ENCODE data around the gene OR4C3. TPM values are rescaled to one million over a fixed set of nuclear protein-coding genes. Genes with fewer than 3 reads are reported as not detected.
"Not testable (repeated sequence)": the region's sequence is repeated elsewhere in the genome, so short reads cannot be mapped to it uniquely, and the experiment has no call there.

OR4C3 gene
- polyA plus RNA-seq (2013, experiment 1 of 2) = not detected
- polyA plus RNA-seq (2013, experiment 2 of 2) = not detected

DNA sequence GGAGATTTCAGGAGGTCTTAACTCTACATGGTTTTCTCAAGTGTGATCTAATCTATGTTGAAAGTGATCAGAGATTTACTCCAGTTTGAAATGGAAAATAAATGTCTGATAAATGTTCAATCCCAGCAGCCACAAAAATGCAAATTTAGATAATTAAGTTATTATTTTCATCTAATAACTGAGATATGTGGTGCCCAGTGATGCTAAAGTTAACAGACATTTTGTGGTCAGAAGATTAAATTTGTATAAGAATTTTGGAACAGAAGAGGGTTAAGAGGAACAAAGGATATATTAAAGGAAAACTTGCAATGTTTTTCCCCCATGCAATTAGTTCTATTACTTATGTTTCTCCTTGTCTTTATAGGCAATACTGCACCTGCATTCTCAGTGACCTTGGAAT, at the start of gene OR4C3:
TSS of gene OR4C3 (plus strand) at position 301 of the 400 bp plus-strand sequence. CDS start 102 bp downstream, outside the sequence.
- H4K8ac ChIP-seq (ENCODE audit: low read depth, low read length); H3K18ac ChIP-seq (ENCODE audit: low read length); H3K27me3 ChIP-seq (ENCODE audit: control insufficient read depth in 3 of 3, insufficient read depth in 3 of 3, low read depth in 1 of 3, low read length in 3 of 3): not testable (repeated sequence)

DNA sequence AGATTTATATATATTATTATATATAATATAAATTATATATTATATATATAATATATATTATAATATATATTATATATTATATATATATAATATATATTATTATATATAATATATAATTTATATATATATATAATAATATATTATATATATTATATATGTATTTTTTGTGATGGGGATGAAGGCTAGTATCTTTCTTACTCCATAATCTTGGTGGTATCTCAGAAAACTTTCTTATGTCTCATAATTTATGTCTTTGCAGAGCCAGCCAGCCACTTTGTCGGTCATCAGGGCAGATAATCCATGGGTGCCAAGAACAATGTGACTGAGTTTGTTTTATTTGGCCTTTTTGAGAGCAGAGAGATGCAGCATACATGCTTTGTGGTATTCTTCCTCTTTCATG, 18.8 kb upstream of the OR4C3 start, which contains the start of gene OR4S1:
TSS of gene OR4S1 (plus strand) at position 301 of the 400 bp plus-strand sequence. CDS start at position 301, 0 bp downstream.
- H3K27ac ChIP-seq (replicated peaks; ENCODE audit: low read length) = no peak within 1 kb of the TSS
- no peak within 1 kb of the TSS for H2BK5ac ChIP-seq (ENCODE audit: low read length)
- DNase-seq (ENCODE audit: low spot score) = no peak
- H3K27me3 ChIP-seq (ENCODE audit: control insufficient read depth in 3 of 3, insufficient read depth in 3 of 3, low read depth in 1 of 3, low read length in 3 of 3) = peaks cover 0 to 2% (median 2%) of the 10 kb centered on the region in 3 experiments
- H2BK12ac ChIP-seq (ENCODE audit: low read length) = no peak within 1 kb of the TSS
- no peak within 1 kb of the TSS for H4K8ac ChIP-seq (ENCODE audit: low read depth, low read length)
- H3K14ac ChIP-seq (ENCODE audit: low read length) = no peak within 1 kb of the TSS
- no peak within 1 kb of the TSS for H4K91ac ChIP-seq (ENCODE audit: low read depth, low read length, poor library complexity)
- WGBS, 2 donors (ENCODE audit: extremely low coverage in 2 of 2, insufficient read length in 2 of 2, insufficient replicate concordance in 1 of 2) = no CpG with 5 or more reads among the region's 1 CpG
- H3K4me3 ChIP-seq (ENCODE audit: low read length in 2 of 2) = peak within 1 kb of the TSS in 1 of 2 donors; percentile 33
- H3K4me1 ChIP-seq (ENCODE audit: control insufficient read depth in 2 of 2, insufficient read depth in 1 of 2, low read depth in 1 of 2, low read length in 2 of 2) = no peaks in the 10 kb centered on the region
- H3K4ac ChIP-seq (ENCODE audit: low read length) = no peak within 1 kb of the TSS
- peaks cover 0 to 1% of the 10 kb centered on the region in 2 donors for H3K36me3 ChIP-seq (replicated peaks in 1 of 2; ENCODE audit: control insufficient read depth in 2 of 2, insufficient read depth in 2 of 2, low read length in 2 of 2)
- H3K18ac ChIP-seq (ENCODE audit: low read length) = no peak within 1 kb of the TSS
- no peak within 1 kb of the TSS for H2AFZ ChIP-seq (ENCODE audit: low read length)
- H3K9me3 ChIP-seq (replicated peaks in 1 of 2; ENCODE audit: control insufficient read depth in 2 of 2, insufficient read depth in 1 of 2, low read depth in 1 of 2, low read length in 2 of 2) = peaks cover 0 to 21% of the 10 kb centered on the region in 2 donors
- no peak within 1 kb of the TSS for H2AK5ac ChIP-seq (ENCODE audit: low read depth, low read length)
- no peaks in the 10 kb centered on the region for H3K79me1 ChIP-seq (ENCODE audit: low read depth, low read length)
- no peak within 1 kb of the TSS for H2BK120ac ChIP-seq (ENCODE audit: low read depth, low read length)
- H3K4me2 ChIP-seq (ENCODE audit: insufficient read depth, low read length, poor library complexity, severe bottlenecking) = no peak within 1 kb of the TSS
- H3K23ac ChIP-seq (ENCODE audit: low read depth, low read length, poor library complexity) = no peak within 1 kb of the TSS
- H2BK15ac ChIP-seq (ENCODE audit: low read length) = no peak within 1 kb of the TSS
- H3K9ac ChIP-seq (ENCODE audit: low read depth, low read length, poor library complexity) = no peak within 1 kb of the TSS

More for the DNA sequence above, at the start of gene OR4C3:
- H3K9ac ChIP-seq (ENCODE audit: low read depth, low read length, poor library complexity); H3K27ac ChIP-seq (replicated peaks; ENCODE audit: low read length); H3K79me1 ChIP-seq (ENCODE audit: low read depth, low read length); H3K14ac ChIP-seq (ENCODE audit: low read length); H3K23ac ChIP-seq (ENCODE audit: low read depth, low read length, poor library complexity); H2BK15ac ChIP-seq (ENCODE audit: low read length); H3K4me1 ChIP-seq (ENCODE audit: control insufficient read depth in 2 of 2, insufficient read depth in 1 of 2, low read depth in 1 of 2, low read length in 2 of 2); H3K9me3 ChIP-seq (replicated peaks in 1 of 2; ENCODE audit: control insufficient read depth in 2 of 2, insufficient read depth in 1 of 2, low read depth in 1 of 2, low read length in 2 of 2); H3K36me3 ChIP-seq (replicated peaks in 1 of 2; ENCODE audit: control insufficient read depth in 2 of 2, insufficient read depth in 2 of 2, low read length in 2 of 2); H2AFZ ChIP-seq (ENCODE audit: low read length); H2BK120ac ChIP-seq (ENCODE audit: low read depth, low read length); H3K4me3 ChIP-seq (ENCODE audit: low read length in 2 of 2); H3K4ac ChIP-seq (ENCODE audit: low read length); H2BK5ac ChIP-seq (ENCODE audit: low read length); H2BK12ac ChIP-seq (ENCODE audit: low read length); H3K4me2 ChIP-seq (ENCODE audit: insufficient read depth, low read length, poor library complexity, severe bottlenecking); H4K91ac ChIP-seq (ENCODE audit: low read depth, low read length, poor library complexity); DNase-seq (ENCODE audit: low spot score); H2AK5ac ChIP-seq (ENCODE audit: low read depth, low read length): not testable (repeated sequence)

DNA sequence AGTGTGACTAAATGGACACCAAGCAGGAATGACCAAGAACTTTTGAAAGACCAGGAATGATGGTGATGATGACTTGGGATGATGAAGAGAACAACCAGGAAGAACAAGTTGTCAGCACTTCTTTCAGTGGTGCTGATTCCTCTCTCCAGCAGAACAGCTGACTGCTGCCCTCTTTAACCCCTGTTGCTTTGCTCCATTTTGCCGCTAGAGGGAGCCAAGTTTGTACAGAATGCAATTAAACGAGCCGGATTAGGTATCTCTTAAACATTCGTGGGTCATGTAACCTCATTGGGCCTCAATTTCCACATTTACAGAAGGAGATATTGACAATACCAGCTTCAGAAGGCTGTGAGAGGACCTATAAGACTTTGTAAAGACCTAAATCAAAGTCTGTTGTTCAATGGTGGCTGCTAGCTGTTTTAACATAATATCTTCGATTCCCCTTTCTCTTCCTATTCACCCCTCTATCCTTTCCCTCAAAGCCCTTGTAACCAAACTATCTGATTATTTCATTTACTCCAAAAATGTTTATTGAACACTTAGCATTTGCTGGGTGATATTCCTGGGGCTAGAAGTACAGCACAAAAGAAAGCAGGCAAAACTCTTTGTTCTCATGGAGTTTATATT, 16.8 kb upstream of the OR4C3 start:
- Histone ChIP-seq H2BK15ac (ENCODE audit: low read length) (no peak overlapping the region), H3K4me1 (ENCODE audit: control insufficient read depth in 2 of 2, insufficient read depth in 1 of 2, low read depth in 1 of 2, low read length in 2 of 2) (no peaks in the 10 kb centered on the region), H2BK12ac (ENCODE audit: low read length) (no peak overlapping the region), H4K8ac (ENCODE audit: low read depth, low read length) (no peak overlapping the region), H3K36me3 (replicated peaks in 1 of 2; ENCODE audit: control insufficient read depth in 2 of 2, insufficient read depth in 2 of 2, low read length in 2 of 2) (peaks cover 0 to 1% of the 10 kb centered on the region in 2 donors), H2AK5ac (ENCODE audit: low read depth, low read length) (no peak overlapping the region), H2AFZ (ENCODE audit: low read length) (no peak overlapping the region), H2BK120ac (ENCODE audit: low read depth, low read length) (no peak overlapping the region), H3K23ac (ENCODE audit: low read depth, low read length, poor library complexity) (no peak overlapping the region), H4K91ac (ENCODE audit: low read depth, low read length, poor library complexity) (no peak overlapping the region), H3K27ac (replicated peaks; ENCODE audit: low read length) (no peak overlapping the region), H3K14ac (ENCODE audit: low read length) (no peak overlapping the region), H2BK5ac (ENCODE audit: low read length) (no peak overlapping the region), H3K4me2 (ENCODE audit: insufficient read depth, low read length, poor library complexity, severe bottlenecking) (no peak overlapping the region), H3K9me3 (replicated peaks in 1 of 2; ENCODE audit: control insufficient read depth in 2 of 2, insufficient read depth in 1 of 2, low read depth in 1 of 2, low read length in 2 of 2) (peaks cover 0 to 23% of the 10 kb centered on the region in 2 donors), H3K27me3 (ENCODE audit: control insufficient read depth in 3 of 3, insufficient read depth in 3 of 3, low read depth in 1 of 3, low read length in 3 of 3) (peaks cover 0 to 2% (median 2%) of the 10 kb centered on the region in 3 experiments), H3K9ac (ENCODE audit: low read depth, low read length, poor library complexity) (no peak overlapping the region), H3K4ac (ENCODE audit: low read length) (no peak overlapping the region), H3K79me1 (ENCODE audit: low read depth, low read length) (no peaks in the 10 kb centered on the region), H3K18ac (ENCODE audit: low read length) (no peak overlapping the region), H3K4me3 (ENCODE audit: low read length in 2 of 2) (no peak overlapping the region)
- peak; percentile 1 for DNase-seq (ENCODE audit: low spot score)
- 100% methylated on average over 1 of the region's 5 CpGs; no CpG with 5 or more reads in 1 of the 2 donors for WGBS, 2 donors (ENCODE audit: extremely low coverage in 2 of 2, insufficient read length in 2 of 2, insufficient replicate concordance in 1 of 2)

DNA sequence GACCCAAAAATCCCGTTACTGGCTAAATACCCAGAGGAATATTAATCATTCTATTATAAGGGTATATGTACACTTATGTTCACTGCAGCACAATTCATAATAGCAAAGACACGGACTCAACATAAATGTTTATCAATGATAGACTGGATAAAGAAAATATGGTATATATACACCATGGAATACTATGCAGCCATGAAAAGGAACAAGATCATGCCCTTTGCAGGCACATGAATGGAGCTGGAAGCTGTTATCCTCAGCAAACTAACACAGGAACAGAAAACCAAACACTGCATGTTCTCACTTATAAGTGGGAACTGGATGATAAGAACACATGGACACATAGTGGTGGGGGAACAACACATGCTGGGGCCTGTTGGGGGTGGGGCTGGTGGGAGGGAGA, 11.1 kb upstream of the OR4C3 start:
- WGBS, 2 donors (ENCODE audit: extremely low coverage in 2 of 2, insufficient read length in 2 of 2, insufficient replicate concordance in 1 of 2) = no CpG with 5 or more reads among the region's 2 CpGs
- H3K36me3 ChIP-seq (replicated peaks in 1 of 2; ENCODE audit: control insufficient read depth in 2 of 2, insufficient read depth in 2 of 2, low read length in 2 of 2) = not testable (repeated sequence)

More for the DNA sequence above, 11.1 kb upstream of the OR4C3 start:
- not testable (repeated sequence) for H3K4ac ChIP-seq (ENCODE audit: low read length); H2BK15ac ChIP-seq (ENCODE audit: low read length); H3K27me3 ChIP-seq (ENCODE audit: control insufficient read depth in 3 of 3, insufficient read depth in 3 of 3, low read depth in 1 of 3, low read length in 3 of 3); H3K14ac ChIP-seq (ENCODE audit: low read length); H3K18ac ChIP-seq (ENCODE audit: low read length); H2BK5ac ChIP-seq (ENCODE audit: low read length); H3K4me2 ChIP-seq (ENCODE audit: insufficient read depth, low read length, poor library complexity, severe bottlenecking); H2BK120ac ChIP-seq (ENCODE audit: low read depth, low read length); H2AK5ac ChIP-seq (ENCODE audit: low read depth, low read length); H2BK12ac ChIP-seq (ENCODE audit: low read length); H4K8ac ChIP-seq (ENCODE audit: low read depth, low read length); H3K9ac ChIP-seq (ENCODE audit: low read depth, low read length, poor library complexity); H3K23ac ChIP-seq (ENCODE audit: low read depth, low read length, poor library complexity); DNase-seq (ENCODE audit: low spot score); H2AFZ ChIP-seq (ENCODE audit: low read length); H4K91ac ChIP-seq (ENCODE audit: low read depth, low read length, poor library complexity); H3K79me1 ChIP-seq (ENCODE audit: low read depth, low read length); H3K4me1 ChIP-seq (ENCODE audit: control insufficient read depth in 2 of 2, insufficient read depth in 1 of 2, low read depth in 1 of 2, low read length in 2 of 2); H3K4me3 ChIP-seq (ENCODE audit: low read length in 2 of 2); H3K27ac ChIP-seq (replicated peaks; ENCODE audit: low read length)
- peaks cover 0 to 18% of the 10 kb centered on the region in 2 donors for H3K9me3 ChIP-seq (replicated peaks in 1 of 2; ENCODE audit: control insufficient read depth in 2 of 2, insufficient read depth in 1 of 2, low read depth in 1 of 2, low read length in 2 of 2)
